ENCODE measurements around the gene PAX9.

DNA sequence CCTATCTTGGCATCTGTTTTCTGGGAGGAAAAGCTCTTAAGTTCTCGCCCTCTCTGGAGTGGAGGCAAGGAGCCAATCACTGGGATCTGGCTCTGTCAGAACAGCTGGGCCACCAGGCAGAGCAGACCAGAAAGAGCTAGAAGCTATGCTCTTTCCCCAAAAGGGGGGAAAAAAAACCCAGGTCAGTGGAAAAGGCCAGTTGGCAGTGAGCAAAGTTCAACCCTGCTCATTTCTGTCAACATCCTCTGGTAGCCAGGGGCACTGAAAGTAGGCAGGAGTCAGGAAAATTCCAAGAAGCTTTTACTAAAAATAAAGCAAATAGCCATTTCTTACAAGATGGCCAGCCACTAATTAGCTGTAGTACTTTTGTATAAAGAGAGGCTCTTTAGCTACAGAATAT lies 36.6 kb upstream of the PAX9 start:
- TF ChIP-seq POLR2AphosphoS5 (IDR thresholded peaks at IDR 0.05) (no peak), CTCF (IDR thresholded peaks at IDR 0.05) (no peak)

All from breast epithelium (tissue), 3 donors.